22Rv1 (cell line): Measurements from ENCODE around the gene AKR1C3.

Experiments
- CTCF ChIP-seq: fragments of 450-650 bp; IDR thresholded peaks from 2 replicates; pipeline ENCODE4 v1.5.1; 2017; ENCODE audit warnings: mild to moderate bottlenecking
- ZFX ChIP-seq: fragments of 450-650 bp; IDR thresholded peaks from 2 replicates; pipeline ENCODE4 v1.6.1; 2017; ENCODE audit warnings: antibody characterized with exemption, borderline replicate concordance

- TF ChIP-seq CTCF (peak; percentile 82), ZFX (no peak)
Observed at GRCh38 chr10:5089865-5090264, 4.3 kb upstream of the AKR1C3 start.
